NCI-H128 (cell line): ENCODE measurements around the gene GRXCR2.
"Not testable (repeated sequence)": the region's sequence is repeated elsewhere in the genome, so short reads cannot be mapped to it uniquely, and the experiment has no call there.

Experiments
- DNase-seq: peaks from one replicate; lab custom pipeline; 2025; ENCODE audit not compliant: unreplicated experiment; lab: John Stamatoyannopoulos, UW

Gene GRXCR2

GRCh38 chr5:145887217-145887616, 14.4 kb upstream of the GRXCR2 start:
- DNase-seq = no peak

GRCh38 chr5:145874765-145875164, 2.0 kb upstream of the GRXCR2 start:
- no peak for DNase-seq

- no peak for DNase-seq
Measured at GRCh38 chr5:145872486-145872885, 328 bp downstream of the GRXCR2 start.

GRCh38 chr5:145869753-145870152, 3.1 kb downstream of the GRXCR2 start:
- no peak for DNase-seq

- DNase-seq = no peak
Measured at GRCh38 chr5:145867806-145868205, 5.0 kb downstream of the GRXCR2 start.

GRCh38 chr5:145864432-145864831, 8.4 kb downstream of the GRXCR2 start:
- DNase-seq = not testable (repeated sequence)

GRCh38 chr5:145863003-145863402, 9.8 kb downstream of the GRXCR2 start:
- no peak for DNase-seq

GRCh38 chr5:145859897-145860296, 12.9 kb downstream of the GRXCR2 start:
- DNase-seq = no peak

GRCh38 chr5:145859453-145859852, 13.4 kb downstream of the GRXCR2 start:
- DNase-seq = no peak

- DNase-seq = no peak
Measured at GRCh38 chr5:145858959-145859358, 13.9 kb downstream of the GRXCR2 start.

GRCh38 chr5:145856285-145856818, 16.5 kb downstream of the GRXCR2 start:
- no peak for DNase-seq

GRCh38 chr5:145855763-145856267, 17.0 kb downstream of the GRXCR2 start:
- DNase-seq = no peak

- no peak for DNase-seq
Measured at GRCh38 chr5:145854651-145855258, 18.1 kb downstream of the GRXCR2 start.

- no peak for DNase-seq
Measured at GRCh38 chr5:145853781-145854376, 18.9 kb downstream of the GRXCR2 start.

- DNase-seq = no peak
Measured at GRCh38 chr5:145852990-145853389, 19.8 kb downstream of the GRXCR2 start.

- no peak for DNase-seq
Measured at GRCh38 chr5:145848854-145849253, 24.0 kb downstream of the GRXCR2 start.

- no peak for DNase-seq
Measured at GRCh38 chr5:145847499-145848497, 25.0 kb downstream of the GRXCR2 start.

- DNase-seq = no peak
Measured at GRCh38 chr5:145846081-145846480, 26.7 kb downstream of the GRXCR2 start.

GRCh38 chr5:145841299-145841698, 31.5 kb downstream of the GRXCR2 start:
- no peak for DNase-seq

- DNase-seq = no peak
Measured at GRCh38 chr5:145840458-145841132, 32.2 kb downstream of the GRXCR2 start.

- DNase-seq = no peak
Measured at GRCh38 chr5:145838276-145838675, 34.5 kb downstream of the GRXCR2 start.
